ENCODE measurements around the gene ZBTB21.
A peak's percentile ranks its signal among the peaks of the same experiment; 100 is the strongest.

Gene ZBTB21

GRCh38 chr21:41966041-41966833 is 43.9 kb downstream of the ZBTB21 start:
- H3K27me3 ChIP-seq (ENCODE audit: control insufficient read depth, low read length): no peaks in the 10 kb centered on the region
- no peaks in the 10 kb centered on the region for H3K36me3 ChIP-seq (ENCODE audit: control insufficient read depth, low read length)
- H3K79me2 ChIP-seq (ENCODE audit: control insufficient read depth, low read length): no peaks in the 10 kb centered on the region
- no peaks in the 10 kb centered on the region for H3K9me2 ChIP-seq (replicated peaks; ENCODE audit: control insufficient read depth, low read length)
- TF ChIP-seq EZH2phosphoT487 (IDR thresholded peaks at IDR 0.05; ENCODE audit: borderline replicate concordance, low read length): no peak
- TF ChIP-seq, protein P1, sequence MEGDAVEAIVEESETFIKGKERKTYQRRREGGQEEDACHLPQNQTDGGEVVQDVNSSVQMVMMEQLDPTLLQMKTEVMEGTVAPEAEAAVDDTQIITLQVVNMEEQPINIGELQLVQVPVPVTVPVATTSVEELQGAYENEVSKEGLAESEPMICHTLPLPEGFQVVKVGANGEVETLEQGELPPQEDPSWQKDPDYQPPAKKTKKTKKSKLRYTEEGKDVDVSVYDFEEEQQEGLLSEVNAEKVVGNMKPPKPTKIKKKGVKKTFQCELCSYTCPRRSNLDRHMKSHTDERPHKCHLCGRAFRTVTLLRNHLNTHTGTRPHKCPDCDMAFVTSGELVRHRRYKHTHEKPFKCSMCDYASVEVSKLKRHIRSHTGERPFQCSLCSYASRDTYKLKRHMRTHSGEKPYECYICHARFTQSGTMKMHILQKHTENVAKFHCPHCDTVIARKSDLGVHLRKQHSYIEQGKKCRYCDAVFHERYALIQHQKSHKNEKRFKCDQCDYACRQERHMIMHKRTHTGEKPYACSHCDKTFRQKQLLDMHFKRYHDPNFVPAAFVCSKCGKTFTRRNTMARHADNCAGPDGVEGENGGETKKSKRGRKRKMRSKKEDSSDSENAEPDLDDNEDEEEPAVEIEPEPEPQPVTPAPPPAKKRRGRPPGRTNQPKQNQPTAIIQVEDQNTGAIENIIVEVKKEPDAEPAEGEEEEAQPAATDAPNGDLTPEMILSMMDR (IDR thresholded peaks at IDR 0.05; ENCODE audit: low read depth, low read length, poor library complexity, severe bottlenecking): no peak
- no peak overlapping the region for H3K4me2 ChIP-seq (ENCODE audit: low read length)
- H3K4me3 ChIP-seq (ENCODE audit: low read length): no peak overlapping the region
- no peaks in the 10 kb centered on the region for H3F3A ChIP-seq (ENCODE audit: control insufficient read depth, insufficient read depth)
- no peaks in the 10 kb centered on the region for H4K20me1 ChIP-seq (ENCODE audit: control insufficient read depth, insufficient read depth, low read depth, low read length)
- no peak overlapping the region for H3K27ac ChIP-seq (ENCODE audit: low read depth, low read length)
- H3K9me3 ChIP-seq (ENCODE audit: control insufficient read depth, insufficient read depth, low read length): no peaks in the 10 kb centered on the region
- peaks cover 40% of the 10 kb centered on the region for H3K4me1 ChIP-seq (ENCODE audit: control insufficient read depth, low read length)

GRCh38 chr21:41965461-41966013 is 44.6 kb downstream of the ZBTB21 start:
- H3K4me1 ChIP-seq (ENCODE audit: control insufficient read depth, low read length): peaks cover 42% of the 10 kb centered on the region
- peak overlapping the region; percentile 53 for H3K4me2 ChIP-seq (ENCODE audit: low read length)
- no peak overlapping the region for H3K27ac ChIP-seq (ENCODE audit: low read depth, low read length)
- H3K9me2 ChIP-seq (replicated peaks; ENCODE audit: control insufficient read depth, low read length): no peaks in the 10 kb centered on the region
- H3K4me3 ChIP-seq (ENCODE audit: low read length): no peak overlapping the region
- no peak for TF ChIP-seq EZH2phosphoT487 (IDR thresholded peaks at IDR 0.05; ENCODE audit: borderline replicate concordance, low read length)
- TF ChIP-seq, protein P1 (IDR thresholded peaks at IDR 0.05; ENCODE audit: low read depth, low read length, poor library complexity, severe bottlenecking): no peak
- no peaks in the 10 kb centered on the region for H3K9me3 ChIP-seq (ENCODE audit: control insufficient read depth, insufficient read depth, low read length)
- no peaks in the 10 kb centered on the region for H3F3A ChIP-seq (ENCODE audit: control insufficient read depth, insufficient read depth)
- H3K36me3 ChIP-seq (ENCODE audit: control insufficient read depth, low read length): no peaks in the 10 kb centered on the region
- H3K79me2 ChIP-seq (ENCODE audit: control insufficient read depth, low read length): no peaks in the 10 kb centered on the region
- no peaks in the 10 kb centered on the region for H3K27me3 ChIP-seq (ENCODE audit: control insufficient read depth, low read length)
- no peaks in the 10 kb centered on the region for H4K20me1 ChIP-seq (ENCODE audit: control insufficient read depth, insufficient read depth, low read depth, low read length)

DNA sequence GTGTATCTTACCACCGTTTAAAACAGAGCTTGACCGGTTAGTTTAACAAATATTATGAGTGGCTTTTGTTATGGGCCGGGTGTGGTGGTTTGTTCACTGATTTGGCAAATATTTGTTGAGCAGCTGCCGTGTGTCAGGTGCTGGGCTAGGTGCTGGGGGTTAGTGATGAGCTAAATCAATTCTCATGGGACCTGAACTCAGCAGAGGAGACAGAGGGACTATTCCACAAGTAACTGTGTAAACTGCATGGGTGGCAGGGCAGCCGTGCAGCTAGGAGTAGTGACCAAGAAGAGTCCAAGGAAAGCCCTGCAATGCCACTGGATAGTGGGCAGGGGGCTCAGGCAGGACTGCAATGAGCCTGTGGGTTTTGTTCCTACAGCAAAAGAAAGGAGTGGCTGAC is 45.1 kb downstream of the ZBTB21 start:
- TF ChIP-seq EZH2phosphoT487 (IDR thresholded peaks at IDR 0.05; ENCODE audit: borderline replicate concordance, low read length): no peak
- TF ChIP-seq, protein P1 (IDR thresholded peaks at IDR 0.05; ENCODE audit: low read depth, low read length, poor library complexity, severe bottlenecking): no peak
- no peaks in the 10 kb centered on the region for H3K79me2 ChIP-seq (ENCODE audit: control insufficient read depth, low read length)
- H3K4me1 ChIP-seq (ENCODE audit: control insufficient read depth, low read length): peaks cover 42% of the 10 kb centered on the region
- no peaks in the 10 kb centered on the region for H4K20me1 ChIP-seq (ENCODE audit: control insufficient read depth, insufficient read depth, low read depth, low read length)
- H3K27me3 ChIP-seq (ENCODE audit: control insufficient read depth, low read length): no peaks in the 10 kb centered on the region
- H3K27ac ChIP-seq (ENCODE audit: low read depth, low read length): no peak overlapping the region
- H3F3A ChIP-seq (ENCODE audit: control insufficient read depth, insufficient read depth): no peaks in the 10 kb centered on the region
- peak overlapping the region; percentile 53 for H3K4me2 ChIP-seq (ENCODE audit: low read length)
- no peaks in the 10 kb centered on the region for H3K36me3 ChIP-seq (ENCODE audit: control insufficient read depth, low read length)
- H3K9me3 ChIP-seq (ENCODE audit: control insufficient read depth, insufficient read depth, low read length): no peaks in the 10 kb centered on the region
- H3K9me2 ChIP-seq (replicated peaks; ENCODE audit: control insufficient read depth, low read length): no peaks in the 10 kb centered on the region
- H3K4me3 ChIP-seq (ENCODE audit: low read length): peak overlapping the region; percentile 20; the same call in 1 of the 2 replicates

Measured in DOHH2 (cell line).